Measurements from ENCODE around the gene OR10A6.

OR10A6 gene

GRCh38 chr11:7931168-7931567 is at the start of gene OR10A6:
Gene OR10A6, minus strand, starts transcription at chr11:7931268. Its CDS starts 2,606 bp downstream, at chr11:7928662.
- DNase-seq (ENCODE audit: low spot score) (no peak), FAIRE-seq (no peak)

GRCh38 chr11:7977232-7977917 is 46.3 kb upstream of the OR10A6 start:
- DNase-seq (ENCODE audit: low spot score) = peak; percentile 63
- peak; percentile 44 for FAIRE-seq

- DNase-seq (ENCODE audit: low spot score) (peak; percentile 59), FAIRE-seq (no peak)
Observed at GRCh38 chr11:7974668-7975067, 43.6 kb upstream of the OR10A6 start.

- DNase-seq (ENCODE audit: low spot score) = no peak
- no peak for FAIRE-seq
Observed at GRCh38 chr11:7973011-7973410, 41.9 kb upstream of the OR10A6 start.

GRCh38 chr11:7971846-7972245 is 40.8 kb upstream of the OR10A6 start:
- DNase-seq (ENCODE audit: low spot score) (no peak), FAIRE-seq (no peak)

GRCh38 chr11:7969756-7970646 is 38.9 kb upstream of the OR10A6 start:
- no peak for FAIRE-seq
- DNase-seq (ENCODE audit: low spot score) = no peak

- FAIRE-seq (peak; percentile 55), DNase-seq (ENCODE audit: low spot score) (no peak)
Observed at GRCh38 chr11:7968686-7969085, 37.6 kb upstream of the OR10A6 start.

- DNase-seq (ENCODE audit: low spot score) = no peak
- no peak for FAIRE-seq
Observed at GRCh38 chr11:7967826-7968225, 36.8 kb upstream of the OR10A6 start.

GRCh38 chr11:7967097-7967496 is 36.0 kb upstream of the OR10A6 start:
- FAIRE-seq = no peak

GRCh38 chr11:7965386-7965785 is 34.3 kb upstream of the OR10A6 start, which contains the start of gene NLRP10:
Gene NLRP10, minus strand, starts transcription at chr11:7965447. Its CDS starts 1,952 bp downstream, at chr11:7963495.
- no peak for FAIRE-seq

More at GRCh38 chr11:7967097-7967496, 36.0 kb upstream of the OR10A6 start:
- DNase-seq (ENCODE audit: low spot score) = no peak

GRCh38 chr11:7964873-7965272 is 33.8 kb upstream of the OR10A6 start:
- DNase-seq (ENCODE audit: low spot score) (peak; percentile 21), FAIRE-seq (no peak)

More at GRCh38 chr11:7965386-7965785, 34.3 kb upstream of the OR10A6 start, which contains the start of gene NLRP10:
- DNase-seq (ENCODE audit: low spot score) = peak; percentile 57

GRCh38 chr11:7964261-7964660 is 33.2 kb upstream of the OR10A6 start:
- FAIRE-seq (no peak), DNase-seq (ENCODE audit: low spot score) (no peak)

- DNase-seq (ENCODE audit: low spot score) = no peak
- FAIRE-seq = no peak
Observed at GRCh38 chr11:7955191-7955590, 24.1 kb upstream of the OR10A6 start.

- no peak for DNase-seq (ENCODE audit: low spot score)
Observed at GRCh38 chr11:7949934-7950333, 18.9 kb upstream of the OR10A6 start.

GRCh38 chr11:7944123-7944522 is 13.1 kb upstream of the OR10A6 start:
- DNase-seq (ENCODE audit: low spot score) (no peak), FAIRE-seq (no peak)

More at GRCh38 chr11:7949934-7950333, 18.9 kb upstream of the OR10A6 start:
- FAIRE-seq = no peak

GRCh38 chr11:7941608-7942007 is 10.5 kb upstream of the OR10A6 start, which contains the start of gene OR10A3:
Gene OR10A3, minus strand, starts transcription at chr11:7941708. Its CDS starts 2,188 bp downstream, at chr11:7939520.
- DNase-seq (ENCODE audit: low spot score) = no peak
- no peak for FAIRE-seq

GRCh38 chr11:7941146-7941545 is 10.1 kb upstream of the OR10A6 start:
- no peak for DNase-seq (ENCODE audit: low spot score)
- FAIRE-seq = no peak

- FAIRE-seq (no peak), DNase-seq (ENCODE audit: low spot score) (peak; percentile 18)
Observed at GRCh38 chr11:7936615-7937014, 5.5 kb upstream of the OR10A6 start.

GRCh38 chr11:7927635-7928034 is 3.4 kb downstream of the OR10A6 start:
- DNase-seq (ENCODE audit: low spot score) = no peak
- no peak for FAIRE-seq

- FAIRE-seq (no peak), DNase-seq (ENCODE audit: low spot score) (no peak)
Observed at GRCh38 chr11:7924536-7924935, 6.5 kb downstream of the OR10A6 start.

- FAIRE-seq = no peak
- DNase-seq (ENCODE audit: low spot score) = no peak
Observed at GRCh38 chr11:7918141-7918540, 12.9 kb downstream of the OR10A6 start.

- FAIRE-seq = no peak
- no peak for DNase-seq (ENCODE audit: low spot score)
Observed at GRCh38 chr11:7911011-7911410, 20.1 kb downstream of the OR10A6 start.

Data from urothelium cell line (cell line).